Astrocyte of the spinal cord (primary cell): Measurements from ENCODE around the gene SH3RF3.
A peak's percentile ranks its signal among the peaks of the same experiment; 100 is the strongest.

Source experiments
- DNase-seq: peaks from one replicate; pipeline ENCODE4 v3.0.0; 2011; ENCODE audit warnings: low read depth, low spot score
- H3K4me3 ChIP-seq: 2 replicates; pipeline ENCODE4 v1.5.1; 2011; ENCODE audit warnings: low read depth, mild to moderate bottlenecking, low read length, moderate library complexity
- CTCF ChIP-seq: IDR thresholded peaks from 2 replicates; pipeline ENCODE4 v1.5.1; 2012; ENCODE audit warnings: low read depth, mild to moderate bottlenecking, low read length, inconsistent platforms
- in situ Hi-C: cut with HindIII; loops from 2 replicates; pipeline ENCODE4 v1.10.0; 2017; ENCODE audit warnings: low sequenced_read_pairs

Gene SH3RF3

GRCh38 chr2:109436610-109437225 is 307.7 kb downstream of the SH3RF3 start:
- H3K4me3 ChIP-seq = no peak overlapping the region
- no peak for DNase-seq
- in situ Hi-C loops = no loop called here
- TF ChIP-seq CTCF = no peak

GRCh38 chr2:109437325-109438090 is 308.5 kb downstream of the SH3RF3 start:
- in situ Hi-C loops = no loop called here
- TF ChIP-seq CTCF = no peak
- DNase-seq = no peak
- H3K4me3 ChIP-seq = no peak overlapping the region

GRCh38 chr2:109438146-109438545 is 309.1 kb downstream of the SH3RF3 start:
- TF ChIP-seq CTCF = no peak
- in situ Hi-C loops = no loop called here
- H3K4me3 ChIP-seq = no peak overlapping the region
- DNase-seq = no peak

GRCh38 chr2:109438773-109439389 is 309.9 kb downstream of the SH3RF3 start:
- H3K4me3 ChIP-seq = no peak overlapping the region
- DNase-seq = peak; percentile 85
- in situ Hi-C loops = no loop called here
- no peak for TF ChIP-seq CTCF

- H3K4me3 ChIP-seq = no peak overlapping the region
- in situ Hi-C loops = no loop called here
- TF ChIP-seq CTCF = no peak
- no peak for DNase-seq
These were observed 310.4 kb downstream of the SH3RF3 start for GRCh38 chr2:109439390-109439786.

- H3K4me3 ChIP-seq = no peak overlapping the region
- no peak for DNase-seq
- in situ Hi-C loops = no loop called here
- no peak for TF ChIP-seq CTCF
These were observed 311.0 kb downstream of the SH3RF3 start for GRCh38 chr2:109439986-109440385.
